Activated T-cell treated with anti-CD3 and anti-CD28 coated beads, Interleukin-2, amount 50 U/mL, for 72 hours (primary cell): Measurements from ENCODE around the gene FAF1. TPM values are rescaled to one million over a fixed set of nuclear protein-coding genes. Genes with fewer than 3 reads are reported as not detected.

ENCODE experiments used
- ATAC-seq, 2 donors: fragments of 150-1000 bp; cut with Tn5 transposase; replicated peaks in 1 of 2; 2 replicates each; pipeline ENCODE4 v1.10.0; 2021; ENCODE audit warnings: moderate library complexity in 2 of 2, mild to moderate bottlenecking in 1 of 2
- DNase-seq, 2 donors: peaks; one replicate each; pipeline ENCODE4 v3.0.0; 2021 to 2022; ENCODE audit warnings: mixed read lengths in 1 of 2
- H3K27ac Mint-ChIP-seq: one replicate; pipeline ENCODE4 v1.8.0; 2022; ENCODE audit warnings: mild to moderate bottlenecking, moderate library complexity, mixed read lengths
- H3K27me3 Mint-ChIP-seq: one replicate; pipeline ENCODE4 v1.8.0; 2022; ENCODE audit warnings: low read depth, mixed read lengths
- H3K36me3 Mint-ChIP-seq, 2 donors: one replicate each; pipeline ENCODE4 v1.8.0; 2022; ENCODE audit warnings: mixed read lengths in 2 of 2, mild to moderate bottlenecking in 1 of 2; ENCODE audit not compliant: insufficient read depth in 2 of 2
- H3K4me1 Mint-ChIP-seq: one replicate; pipeline ENCODE4 v1.8.0; 2022; ENCODE audit warnings: low read depth, mixed read lengths
- H3K4me3 Mint-ChIP-seq, 2 donors: one replicate each; pipeline ENCODE4 v1.8.0; 2022; ENCODE audit warnings: mild to moderate bottlenecking in 2 of 2, mixed read lengths in 2 of 2, moderate library complexity in 2 of 2
- H3K9me3 Mint-ChIP-seq, 2 donors: one replicate each; pipeline ENCODE4 v1.8.0; 2022; ENCODE audit warnings: mixed read lengths in 2 of 2
- total RNA-seq, 2 donors: library from RNA; stranded (reverse); gene quantifications; one replicate each; pipeline ENCODE4 v1.2.3, GENCODE V29; 2022

The FAF1 gene
- total RNA-seq, 2 donors from 2014 or later: 65.7 to 83.0 TPM

DNA sequence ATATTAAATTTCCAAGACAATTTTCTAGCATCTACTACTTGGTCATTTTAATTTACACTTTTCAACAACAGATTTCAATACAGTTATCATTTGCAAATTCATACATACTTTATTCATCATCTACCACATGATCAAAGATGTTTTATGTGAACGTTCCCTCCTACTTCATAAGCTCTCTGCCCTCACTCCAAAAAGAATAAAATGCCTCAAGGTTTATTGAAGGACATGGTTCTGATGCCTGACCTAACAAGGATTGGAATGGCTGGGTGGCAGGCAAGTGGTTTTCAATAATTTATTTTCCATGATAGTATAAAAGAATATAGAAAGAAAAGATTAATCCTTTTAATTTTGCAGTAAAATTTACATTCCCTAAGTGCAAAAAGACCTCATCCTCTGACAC, 15.4 kb upstream of the FAF1 start:
- peaks cover 0 to 6% of the 10 kb centered on the region in 2 donors for H3K36me3 Mint-ChIP-seq
- H3K4me3 Mint-ChIP-seq: no peak overlapping the region
- DNase-seq: no peak
- H3K27me3 Mint-ChIP-seq: peaks cover 57% of the 10 kb centered on the region
- H3K4me1 Mint-ChIP-seq: peaks cover 41% of the 10 kb centered on the region
- no peaks in the 10 kb centered on the region for H3K9me3 Mint-ChIP-seq
- no peak for ATAC-seq
- no peak overlapping the region for H3K27ac Mint-ChIP-seq

- peaks cover 2 to 6% of the 10 kb centered on the region in 2 donors for H3K36me3 Mint-ChIP-seq
- no peaks in the 10 kb centered on the region for H3K9me3 Mint-ChIP-seq
- DNase-seq: no peak
- H3K27me3 Mint-ChIP-seq: peaks cover 62% of the 10 kb centered on the region
- H3K4me3 Mint-ChIP-seq: no peak overlapping the region
- peaks cover 50% of the 10 kb centered on the region for H3K4me1 Mint-ChIP-seq
- no peak for ATAC-seq
- H3K27ac Mint-ChIP-seq: no peak overlapping the region
Measured at GRCh38 chr1:50974618-50974935, 14.5 kb upstream of the FAF1 start.

- peaks cover 57% of the 10 kb centered on the region for H3K27me3 Mint-ChIP-seq
- peaks cover 2 to 6% of the 10 kb centered on the region in 2 donors for H3K36me3 Mint-ChIP-seq
- H3K27ac Mint-ChIP-seq: no peak overlapping the region
- no peak overlapping the region for H3K4me3 Mint-ChIP-seq
- no peak for ATAC-seq
- H3K4me1 Mint-ChIP-seq: peaks cover 46% of the 10 kb centered on the region
- DNase-seq: no peak
- H3K9me3 Mint-ChIP-seq: no peaks in the 10 kb centered on the region
Measured at GRCh38 chr1:50973875-50974617, 14.0 kb upstream of the FAF1 start.

DNA sequence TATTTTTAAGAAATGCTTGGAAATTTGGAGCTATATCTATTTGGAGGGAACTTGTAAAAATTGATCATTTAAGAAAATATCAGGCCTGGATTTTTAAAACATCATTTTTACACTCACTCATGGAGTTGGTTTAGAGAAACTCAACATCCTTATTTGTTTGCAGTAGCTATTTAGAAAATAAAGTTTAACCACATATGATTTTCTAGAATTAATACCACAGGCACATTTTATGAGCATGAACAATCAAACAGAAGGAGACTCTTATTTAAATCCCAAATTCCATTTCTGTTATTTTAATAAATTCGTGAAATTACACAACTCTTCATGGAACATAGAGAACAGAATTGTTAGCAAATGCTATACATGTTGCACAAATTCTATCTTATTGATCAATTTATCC, 13.2 kb upstream of the FAF1 start:
- H3K4me1 Mint-ChIP-seq: peaks cover 39% of the 10 kb centered on the region
- DNase-seq: no peak
- peaks cover 49% of the 10 kb centered on the region for H3K27me3 Mint-ChIP-seq
- peaks cover 4 to 6% of the 10 kb centered on the region in 2 donors for H3K36me3 Mint-ChIP-seq
- no peaks in the 10 kb centered on the region for H3K9me3 Mint-ChIP-seq
- no peak overlapping the region for H3K27ac Mint-ChIP-seq
- ATAC-seq: no peak
- H3K4me3 Mint-ChIP-seq: no peak overlapping the region

DNA sequence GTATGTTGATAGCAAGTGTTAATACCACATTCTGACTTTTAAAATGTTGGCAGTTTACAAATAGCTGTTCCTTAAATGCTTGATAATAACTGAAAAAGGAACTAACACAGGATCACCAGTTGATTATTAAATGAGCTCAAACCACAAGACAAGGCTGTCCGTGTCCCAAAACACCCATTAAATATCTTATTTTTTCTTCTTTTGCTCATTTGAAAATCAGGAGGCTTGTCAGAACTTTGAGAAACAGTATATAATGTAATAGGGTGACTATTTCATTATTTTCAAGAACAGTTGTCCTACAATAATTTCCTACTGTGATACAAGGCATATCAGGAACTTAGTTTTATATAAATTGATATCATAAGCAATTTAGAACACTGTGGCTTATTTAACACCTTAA, 12.7 kb upstream of the FAF1 start:
- DNase-seq (no peak), ATAC-seq (no peak)
- Mint-ChIP-seq H3K27me3 (peaks cover 49% of the 10 kb centered on the region), H3K36me3 (peaks cover 4 to 6% of the 10 kb centered on the region in 2 donors), H3K9me3 (no peaks in the 10 kb centered on the region), H3K4me3 (no peak overlapping the region), H3K27ac (no peak overlapping the region), H3K4me1 (peaks cover 40% of the 10 kb centered on the region)

GRCh38 chr1:50971748-50972305, 11.8 kb upstream of the FAF1 start:
- H3K9me3 Mint-ChIP-seq: no peaks in the 10 kb centered on the region
- H3K27ac Mint-ChIP-seq: no peak overlapping the region
- H3K4me3 Mint-ChIP-seq: peak overlapping the region; percentile 40 to 54
- ATAC-seq (no peak), DNase-seq (no peak)
- H3K4me1 Mint-ChIP-seq: peaks cover 43% of the 10 kb centered on the region
- peaks cover 46% of the 10 kb centered on the region for H3K27me3 Mint-ChIP-seq
- H3K36me3 Mint-ChIP-seq: peaks cover 4 to 6% of the 10 kb centered on the region in 2 donors

- peaks cover 4 to 6% of the 10 kb centered on the region in 2 donors for H3K36me3 Mint-ChIP-seq
- ATAC-seq (no peak), DNase-seq (no peak)
- peak overlapping the region; percentile 93 to 97 for H3K4me3 Mint-ChIP-seq
- H3K4me1 Mint-ChIP-seq: peaks cover 36% of the 10 kb centered on the region
- peaks cover 38% of the 10 kb centered on the region for H3K27me3 Mint-ChIP-seq
- H3K9me3 Mint-ChIP-seq: no peaks in the 10 kb centered on the region
- H3K27ac Mint-ChIP-seq: no peak overlapping the region
Measured at GRCh38 chr1:50970931-50971582, 11.0 kb upstream of the FAF1 start.

DNA sequence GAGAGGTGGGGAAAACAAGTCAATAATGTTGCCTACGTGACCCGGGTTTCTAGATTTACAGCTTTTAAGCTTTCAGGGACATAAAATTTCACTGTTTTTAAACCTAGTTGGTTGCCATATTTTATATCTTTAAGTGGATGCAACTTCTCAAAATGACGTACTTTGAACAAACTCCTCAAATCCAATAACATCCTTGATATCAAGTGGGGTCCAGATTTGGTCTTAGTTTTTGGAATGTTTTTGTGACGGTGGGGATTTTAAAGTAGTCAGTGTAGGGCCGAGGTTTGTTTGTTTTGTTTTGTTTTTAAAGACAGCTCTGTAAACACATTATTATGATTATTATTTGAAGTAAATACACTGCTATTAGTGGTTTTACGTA, 10.4 kb upstream of the FAF1 start:
- ATAC-seq: no peak
- peaks cover 4 to 6% of the 10 kb centered on the region in 2 donors for H3K36me3 Mint-ChIP-seq
- peak overlapping the region; percentile 93 to 97 for H3K4me3 Mint-ChIP-seq
- H3K4me1 Mint-ChIP-seq: peaks cover 33% of the 10 kb centered on the region
- peaks cover 37% of the 10 kb centered on the region for H3K27me3 Mint-ChIP-seq
- no peak for DNase-seq
- no peaks in the 10 kb centered on the region for H3K9me3 Mint-ChIP-seq
- peak overlapping the region; percentile 1 for H3K27ac Mint-ChIP-seq

DNA sequence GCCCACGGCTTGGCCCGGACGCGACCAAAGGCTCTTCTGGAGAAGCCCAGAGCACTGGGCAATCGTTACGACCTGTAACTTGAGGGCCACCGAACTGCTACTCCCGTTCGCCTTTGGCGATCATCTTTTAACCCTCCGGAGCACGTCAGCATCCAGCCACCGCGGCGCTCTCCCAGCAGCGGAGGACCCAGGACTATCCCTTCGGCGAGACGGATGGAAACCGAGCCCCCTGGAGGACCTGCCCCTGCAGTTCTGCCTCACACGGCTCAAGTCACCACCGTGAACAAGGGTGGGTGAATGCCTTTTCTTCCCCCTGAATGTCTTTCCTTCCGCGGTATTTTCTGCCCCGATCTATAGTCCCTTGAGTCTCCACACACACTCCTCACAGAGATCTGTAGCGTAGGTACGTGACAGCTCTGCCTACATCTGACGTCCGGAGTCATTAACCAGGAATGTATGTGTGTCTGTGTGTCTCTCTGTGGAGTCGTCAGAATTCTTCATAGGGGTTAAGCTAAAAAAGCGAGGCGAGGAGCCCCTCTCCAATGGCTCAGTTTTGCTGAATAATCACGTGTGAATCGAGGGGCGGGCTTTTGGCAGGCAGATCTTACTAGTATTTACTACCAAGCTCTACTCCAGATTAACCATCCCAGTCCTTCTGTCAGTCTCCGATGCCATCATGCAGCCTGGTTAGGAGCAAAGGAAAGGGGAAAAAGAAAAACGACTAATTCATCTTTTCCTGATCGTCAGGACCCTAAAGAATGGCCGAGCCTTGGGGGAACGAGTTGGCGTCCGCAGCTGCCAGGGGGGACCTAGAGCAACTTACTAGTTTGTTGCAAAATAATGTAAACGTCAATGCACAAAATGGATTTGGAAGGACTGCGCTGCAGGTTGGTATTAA, 9.8 kb upstream of the FAF1 start, which contains the start of gene CDKN2C:
CDKN2C (plus strand) TSS at position 635 of the 898 bp plus-strand sequence; CDS start at position 759, 124 bp downstream.
- peaks cover 4 to 6% of the 10 kb centered on the region in 2 donors for H3K36me3 Mint-ChIP-seq
- H3K9me3 Mint-ChIP-seq: no peaks in the 10 kb centered on the region
- ATAC-seq (peak; percentile 42 to 43), DNase-seq (peak; percentile 50 to 55)
- H3K4me1 Mint-ChIP-seq: peaks cover 33% of the 10 kb centered on the region
- H3K27ac Mint-ChIP-seq: peak within 1 kb of the TSS; percentile 1
- H3K4me3 Mint-ChIP-seq: peak within 1 kb of the TSS; percentile 93 to 97
- peaks cover 35% of the 10 kb centered on the region for H3K27me3 Mint-ChIP-seq

DNA sequence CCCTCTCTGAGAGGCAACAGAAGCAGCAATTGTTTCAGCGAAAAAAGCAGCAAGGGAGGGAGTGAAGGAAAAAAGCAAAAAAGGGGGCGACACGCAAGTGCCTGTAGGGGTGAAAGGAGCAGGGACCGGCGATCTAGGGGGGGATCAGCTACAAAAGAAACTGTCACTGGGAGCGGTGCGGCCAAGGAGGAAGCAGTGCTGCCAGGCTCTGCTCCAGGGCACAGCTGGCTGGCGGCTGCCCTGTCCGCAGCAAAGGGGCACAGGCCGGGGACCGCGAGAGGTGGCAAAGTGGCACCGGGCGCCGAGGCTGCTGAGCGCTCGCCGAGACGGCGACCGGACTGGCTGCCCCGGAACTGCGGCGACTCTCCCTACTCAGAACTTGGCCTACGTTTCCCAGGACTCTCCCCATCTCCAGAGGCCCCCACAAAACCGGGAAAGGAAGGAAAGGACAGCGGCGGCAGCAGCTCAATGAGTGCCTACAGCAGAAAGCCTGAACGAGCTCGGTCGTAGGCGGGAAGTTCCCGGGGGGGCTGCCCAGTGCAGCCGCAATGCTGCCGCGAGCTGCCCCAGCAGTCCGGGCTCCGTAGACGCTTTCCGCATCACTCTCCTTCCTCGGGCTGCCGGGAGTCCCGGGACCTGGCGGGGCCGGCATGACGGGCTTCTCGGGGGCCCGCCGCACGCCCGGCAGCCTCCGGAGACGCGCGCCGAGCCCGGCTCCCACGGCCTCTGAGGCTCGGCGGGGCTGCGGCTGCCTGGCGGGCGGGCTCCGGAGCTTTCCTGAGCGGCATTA, 8.9 kb upstream of the FAF1 start:
- Mint-ChIP-seq H3K36me3 (peaks cover 4% of the 10 kb centered on the region in 2 donors), H3K27ac (peak overlapping the region; percentile 94), H3K27me3 (peaks cover 26% of the 10 kb centered on the region), H3K9me3 (no peaks in the 10 kb centered on the region), H3K4me1 (peaks cover 33% of the 10 kb centered on the region), H3K4me3 (peak overlapping the region; percentile 93 to 97)
- ATAC-seq (peak; percentile 43 to 53), DNase-seq (peak; percentile 55 to 57)

- Mint-ChIP-seq H3K27ac (peak overlapping the region; percentile 94), H3K4me1 (peaks cover 33% of the 10 kb centered on the region), H3K9me3 (no peaks in the 10 kb centered on the region), H3K36me3 (peaks cover 2 to 4% of the 10 kb centered on the region in 2 donors), H3K27me3 (peaks cover 19% of the 10 kb centered on the region), H3K4me3 (peak overlapping the region; percentile 93 to 97)
- DNase-seq (peak; percentile 85 to 86), ATAC-seq (peak; percentile 80 to 83)
Measured at GRCh38 chr1:50968158-50968820, 8.2 kb upstream of the FAF1 start.
